Spleen (tissue), 7 donors: ENCODE measurements around the gene NCOA4.

ENCODE experiments used
- CTCF ChIP-seq, 11 experiments: fragments of 200-600 bp in 7 of 11; fragments of 450-650 bp in 4 of 11; sonication (generic) in 4 of 11; IDR thresholded peaks in 8 of 11; conservative IDR thresholded peaks in 3 of 11; 1 replicate in 7 of 11; 2 replicates in 4 of 11; pipeline versions ENCODE4 v1.4.0 to v1.8.0; 2016 to 2021; ENCODE audit warnings: antibody characterized with exemption in 11 of 11, inconsistent platforms in 4 of 11, mild to moderate bottlenecking in 1 of 11
- POLR2A ChIP-seq, 3 donors: fragments of 450-650 bp; IDR thresholded peaks; one replicate each; pipeline ENCODE4 v1.5.1; 2017; ENCODE audit warnings: antibody characterized with exemption in 3 of 3, mild to moderate bottlenecking in 1 of 3
- donor health status: DM: no; HTN: no; CAD: no; lungs with moderate emphysema.
- donor health status: DM: no; HTN: no; CAD: no.
- donor health status: DM: no; HTN: no; CAD: no.

GRCh38 chr10:46005383-46005782, 25.0 kb downstream of the NCOA4 start:
- TF ChIP-seq CTCF (IDR thresholded peaks at IDR 0.05 in 8 of 11, conservative IDR thresholded peaks at IDR 0.05 in 3 of 11) (no peak), POLR2A (IDR thresholded peaks at IDR 0.05) (no peak)
